HEK293 (cell line): ENCODE measurements around the gene CDH23.

ENCODE experiments used
- EGR2 ChIP-seq: fragments of 450-650 bp; formaldehyde crosslinking; IDR thresholded peaks from 2 replicates; pipeline ENCODE4 v1.5.1; 2016; ENCODE audit warnings: low read depth, missing biosample characterization, missing genetic modification characterization
- MYNN ChIP-seq: fragments of 450-650 bp; formaldehyde crosslinking; IDR thresholded peaks from 2 replicates; pipeline ENCODE4 v1.5.1; 2016; ENCODE audit warnings: missing biosample characterization, missing genetic modification characterization, borderline replicate concordance
- TCF7L2 ChIP-seq: IDR thresholded peaks from 2 replicates; pipeline ENCODE4 v1.6.1; 2011; ENCODE audit warnings: low read depth, mild to moderate bottlenecking, inconsistent platforms, low read length, moderate library complexity, borderline replicate concordance
- ZNF776 ChIP-seq: fragments of 450-650 bp; formaldehyde crosslinking; IDR thresholded peaks from 2 replicates; pipeline ENCODE4 v1.5.0; 2017; ENCODE audit warnings: missing biosample characterization, missing genetic modification characterization, borderline replicate concordance
- TF ChIP-seq, protein P1 (sequence below): fragments of 450-650 bp; formaldehyde crosslinking; IDR thresholded peaks from 2 replicates; pipeline ENCODE4 v1.5.1; 2016; ENCODE audit warnings: missing biosample characterization, missing genetic modification characterization
- TF ChIP-seq, protein P2 (sequence below): fragments of 450-650 bp; formaldehyde crosslinking; IDR thresholded peaks from 2 replicates; pipeline ENCODE4; 2016; ENCODE audit warnings: missing biosample characterization, missing genetic modification characterization

DNA sequence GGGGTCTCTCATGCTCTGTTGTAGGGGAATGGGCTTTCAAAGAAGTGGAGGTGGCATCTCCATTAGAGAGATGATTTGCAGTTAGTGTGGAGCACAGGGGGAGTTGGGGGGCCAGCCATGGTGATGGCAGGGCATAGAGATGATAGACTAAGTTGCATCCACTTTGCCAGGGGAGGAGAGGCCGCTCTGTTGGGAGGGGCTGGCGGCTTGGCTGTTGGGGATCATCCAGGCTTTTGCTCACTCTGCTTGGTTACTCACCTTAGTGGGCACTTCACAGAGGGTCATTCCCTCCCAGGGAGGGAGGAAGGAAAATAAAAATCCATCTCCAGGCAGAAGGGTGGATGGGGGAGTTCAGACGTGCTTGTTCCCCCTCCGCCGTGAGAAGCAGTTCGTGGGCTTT is 31.4 kb upstream of the CDH23 start:
- TF ChIP-seq ZNF776 (tag by site-specific recombination) (no peak), TCF7L2 (no peak), MYNN (no peak), EGR2 (tag by site-specific recombination) (no peak)
- TF ChIP-seq, protein P1, sequence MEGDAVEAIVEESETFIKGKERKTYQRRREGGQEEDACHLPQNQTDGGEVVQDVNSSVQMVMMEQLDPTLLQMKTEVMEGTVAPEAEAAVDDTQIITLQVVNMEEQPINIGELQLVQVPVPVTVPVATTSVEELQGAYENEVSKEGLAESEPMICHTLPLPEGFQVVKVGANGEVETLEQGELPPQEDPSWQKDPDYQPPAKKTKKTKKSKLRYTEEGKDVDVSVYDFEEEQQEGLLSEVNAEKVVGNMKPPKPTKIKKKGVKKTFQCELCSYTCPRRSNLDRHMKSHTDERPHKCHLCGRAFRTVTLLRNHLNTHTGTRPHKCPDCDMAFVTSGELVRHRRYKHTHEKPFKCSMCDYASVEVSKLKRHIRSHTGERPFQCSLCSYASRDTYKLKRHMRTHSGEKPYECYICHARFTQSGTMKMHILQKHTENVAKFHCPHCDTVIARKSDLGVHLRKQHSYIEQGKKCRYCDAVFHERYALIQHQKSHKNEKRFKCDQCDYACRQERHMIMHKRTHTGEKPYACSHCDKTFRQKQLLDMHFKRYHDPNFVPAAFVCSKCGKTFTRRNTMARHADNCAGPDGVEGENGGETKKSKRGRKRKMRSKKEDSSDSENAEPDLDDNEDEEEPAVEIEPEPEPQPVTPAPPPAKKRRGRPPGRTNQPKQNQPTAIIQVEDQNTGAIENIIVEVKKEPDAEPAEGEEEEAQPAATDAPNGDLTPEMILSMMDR = no peak
- TF ChIP-seq, protein P2, sequence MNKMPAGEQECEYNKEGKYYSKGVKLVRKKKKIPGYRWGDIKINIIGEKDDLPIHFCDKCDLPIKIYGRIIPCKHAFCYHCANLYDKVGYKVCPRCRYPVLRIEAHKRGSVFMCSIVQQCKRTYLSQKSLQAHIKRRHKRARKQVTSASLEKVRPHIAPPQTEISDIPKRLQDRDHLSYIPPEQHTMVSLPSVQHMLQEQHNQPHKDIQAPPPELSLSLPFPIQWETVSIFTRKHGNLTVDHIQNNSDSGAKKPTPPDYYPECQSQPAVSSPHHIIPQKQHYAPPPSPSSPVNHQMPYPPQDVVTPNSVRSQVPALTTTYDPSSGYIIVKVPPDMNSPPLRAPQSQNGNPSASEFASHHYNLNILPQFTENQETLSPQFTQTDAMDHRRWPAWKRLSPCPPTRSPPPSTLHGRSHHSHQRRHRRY (tag by site-specific recombination) = no peak
